Right ventricle myocardium inferior (tissue), 1 donor: ENCODE results near the gene KCNJ1. TPM values are rescaled to one million over a fixed set of nuclear protein-coding genes. Genes with fewer than 3 reads are reported as not detected.
A peak's percentile ranks its signal among the peaks of the same experiment; 100 is the strongest.

Experiments
- ATAC-seq: fragments of 200-7000 bp; cut with Tn5 transposase; one replicate; pipeline ENCODE4 v1.9.1; 2020; ENCODE audit warnings: mild to moderate bottlenecking, moderate library complexity
- DNase-seq: peaks from one replicate; pipeline ENCODE4 v3.0.0; 2021; ENCODE audit errors: missing footprints
- intact Hi-C: fragments of 100-400 bp; cut with DNase I; formaldehyde crosslinking; loops from one replicate; pipeline ENCODE4 v1.11.0; 2022
- total RNA-seq: library from RNA; stranded (reverse); fragmentation: NEBNext Ultra II Directional; extraction: Animal tissue kit (Norgen Biotek cat#: 25700); gene quantifications from one replicate; pipeline ENCODE4 v1.2.1, GENCODE V29; 2021
- donor health status: DM: no; HTN: yes; CAD: no; lungs with severe emphysema.

Gene KCNJ1
- total RNA-seq, 1 donor from 2014 or later = not detected

- DNase-seq (no peak), ATAC-seq (no peak)
- intact Hi-C loops = no loop called here
Measured at GRCh38 chr11:128810784-128811514, 56.1 kb downstream of the KCNJ1 start.

DNA sequence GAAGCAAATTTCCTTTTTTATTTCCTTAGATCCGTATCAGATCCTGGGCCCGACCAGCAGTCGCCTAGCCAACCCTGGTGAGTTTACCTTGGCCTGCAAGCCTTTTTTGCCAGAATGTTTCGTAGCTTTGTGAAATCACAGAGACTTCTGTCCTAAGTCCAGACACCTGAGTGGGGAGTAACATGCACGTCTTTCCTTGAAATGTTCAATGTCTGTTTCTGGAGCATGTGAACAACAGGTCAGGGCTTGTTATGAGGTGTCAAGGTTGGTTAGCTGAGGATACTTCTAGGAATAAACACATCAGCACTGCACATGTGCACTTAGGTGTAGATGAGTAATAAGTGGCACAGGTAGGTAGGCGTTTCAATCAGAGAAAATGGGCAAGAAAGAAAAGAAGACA lies 58.0 kb downstream of the KCNJ1 start:
- DNase-seq (no peak), ATAC-seq (no peak)
- intact Hi-C loops = no loop called here

DNA sequence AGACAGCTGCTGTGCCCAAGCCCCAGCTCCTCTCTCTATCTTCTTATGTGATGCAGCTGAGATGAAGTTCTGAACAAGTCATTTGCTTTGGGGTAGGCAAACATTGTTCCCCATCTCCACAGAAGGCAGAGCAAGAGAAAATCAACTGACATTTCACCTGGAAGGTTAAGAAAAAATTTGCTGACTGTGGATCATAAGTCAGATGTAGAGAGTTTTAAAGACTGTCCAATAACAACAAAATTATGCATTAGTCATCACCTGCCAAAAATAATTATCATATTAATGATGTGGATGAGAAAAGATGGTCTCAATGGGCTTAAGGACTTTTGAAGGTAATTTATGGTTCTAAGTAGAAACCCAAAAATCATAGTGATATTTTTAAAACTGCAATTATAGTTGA lies 59.2 kb downstream of the KCNJ1 start:
- DNase-seq (no peak), ATAC-seq (no peak)
- intact Hi-C loops = no loop called here

DNA sequence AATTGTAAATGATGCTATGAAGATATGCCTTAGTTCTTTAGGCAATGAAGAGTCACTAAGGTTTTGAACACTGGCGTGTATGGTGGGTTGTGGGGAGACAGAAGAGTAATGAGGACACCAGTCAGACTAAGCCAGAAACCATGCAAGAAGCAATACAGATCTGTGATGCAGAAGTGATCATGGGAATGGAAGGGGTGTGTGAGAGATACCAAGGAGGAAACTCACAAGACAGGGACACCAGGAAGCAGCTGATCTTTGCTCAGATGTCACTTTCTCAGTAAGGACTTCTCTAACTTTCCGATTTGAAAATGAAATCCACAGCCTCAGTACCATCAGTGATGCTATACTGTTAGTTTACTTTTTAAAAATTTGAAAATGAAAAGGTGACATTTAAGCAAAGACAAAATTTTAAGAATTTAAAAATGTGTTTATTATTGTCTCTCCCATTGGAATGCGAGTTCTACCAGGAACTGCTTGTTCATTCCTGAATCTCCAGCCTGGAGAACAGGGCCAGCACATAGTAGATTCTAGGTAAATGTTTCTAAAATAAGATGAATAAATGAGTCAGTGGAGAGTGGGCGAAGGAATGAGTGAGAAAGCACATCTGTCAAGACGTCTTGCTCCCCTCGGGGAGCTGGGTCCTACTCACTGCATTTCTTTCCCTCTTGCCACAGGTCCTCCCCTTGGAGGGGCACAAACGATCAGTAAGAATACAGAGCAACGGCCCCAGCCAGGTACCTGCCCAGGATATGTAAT lies 60.4 kb downstream of the KCNJ1 start:
- ATAC-seq (no peak), DNase-seq (no peak)
- intact Hi-C loops = no loop called here

- intact Hi-C loops = no loop called here
- ATAC-seq (no peak), DNase-seq (no peak)
Measured at GRCh38 chr11:128804481-128804880, 62.6 kb downstream of the KCNJ1 start.

- intact Hi-C loops = no loop called here
- ATAC-seq = no peak
- no peak for DNase-seq
Measured at GRCh38 chr11:128803449-128804245, 63.4 kb downstream of the KCNJ1 start.

DNA sequence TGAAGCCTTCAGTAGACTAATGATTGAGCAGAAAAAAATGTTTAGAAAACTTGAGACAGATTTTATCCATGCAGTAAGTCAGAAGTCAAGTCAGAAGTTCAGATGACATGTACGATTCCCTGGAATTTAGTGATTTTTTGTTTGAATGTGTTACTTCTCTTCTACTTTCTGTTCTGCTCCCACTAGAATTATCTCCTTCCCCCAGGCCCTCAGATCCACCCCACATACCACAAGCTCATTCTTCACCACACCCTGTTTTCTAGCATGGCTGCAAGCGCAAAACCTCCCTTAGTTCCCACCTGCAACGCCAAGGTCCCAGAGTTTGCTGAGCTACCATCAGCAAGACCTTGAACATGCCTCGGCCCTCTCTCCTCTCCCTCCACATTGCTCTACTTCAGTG lies 64.1 kb downstream of the KCNJ1 start:
- DNase-seq (no peak), ATAC-seq (no peak)
- intact Hi-C loops = no loop called here

- DNase-seq (no peak), ATAC-seq (peak; percentile 45)
- intact Hi-C loops = no loop called here
Measured at GRCh38 chr11:128802358-128802981, 64.6 kb downstream of the KCNJ1 start.

DNA sequence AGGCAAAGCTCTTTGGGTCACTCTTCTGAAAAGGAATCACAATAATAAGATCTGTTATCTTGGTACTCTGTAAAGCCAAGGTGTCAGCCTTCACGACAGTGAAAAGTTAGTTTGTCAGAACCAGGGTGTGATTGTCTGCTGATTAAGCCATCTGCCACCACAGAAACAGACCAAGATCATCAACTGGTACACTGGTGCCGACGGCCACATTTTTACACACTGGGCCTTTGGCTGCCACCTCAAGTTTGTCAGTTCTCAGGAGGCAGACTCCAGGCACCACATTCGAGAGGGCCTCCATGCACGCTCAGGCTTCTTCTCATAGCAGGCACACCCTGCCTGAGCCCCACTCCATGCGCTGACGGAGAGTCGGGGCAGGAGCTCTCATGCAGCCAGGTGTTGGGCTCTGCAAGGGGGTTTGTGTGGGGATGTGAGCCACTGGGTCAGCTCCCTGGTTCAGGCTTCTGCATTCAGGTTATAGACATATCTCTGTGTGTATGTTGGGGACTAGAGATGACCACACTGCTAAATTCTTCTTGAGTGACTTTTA lies 66.2 kb downstream of the KCNJ1 start:
- intact Hi-C loops = no loop called here
- DNase-seq = no peak
- no peak for ATAC-seq

DNA sequence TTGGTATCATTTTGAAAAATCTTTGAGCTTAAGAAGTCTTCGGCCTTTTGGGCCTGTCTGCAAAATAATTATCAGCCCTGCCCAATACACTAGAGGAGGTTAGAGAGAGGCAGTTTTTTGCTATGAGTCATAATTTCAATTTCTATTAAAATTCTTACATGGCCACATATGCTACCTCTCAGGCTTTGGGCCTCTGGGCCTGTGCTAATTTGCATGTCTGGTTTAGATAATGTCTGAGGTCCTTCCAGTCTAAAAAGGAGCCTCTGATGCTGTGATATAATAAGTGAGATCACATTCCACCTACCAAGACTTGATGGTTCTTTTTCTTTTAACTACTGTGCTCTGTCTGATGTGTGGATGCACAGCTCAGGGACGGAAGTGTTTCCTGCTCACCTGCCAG lies 70.8 kb downstream of the KCNJ1 start:
- intact Hi-C loops = no loop called here
- ATAC-seq (no peak), DNase-seq (no peak)

DNA sequence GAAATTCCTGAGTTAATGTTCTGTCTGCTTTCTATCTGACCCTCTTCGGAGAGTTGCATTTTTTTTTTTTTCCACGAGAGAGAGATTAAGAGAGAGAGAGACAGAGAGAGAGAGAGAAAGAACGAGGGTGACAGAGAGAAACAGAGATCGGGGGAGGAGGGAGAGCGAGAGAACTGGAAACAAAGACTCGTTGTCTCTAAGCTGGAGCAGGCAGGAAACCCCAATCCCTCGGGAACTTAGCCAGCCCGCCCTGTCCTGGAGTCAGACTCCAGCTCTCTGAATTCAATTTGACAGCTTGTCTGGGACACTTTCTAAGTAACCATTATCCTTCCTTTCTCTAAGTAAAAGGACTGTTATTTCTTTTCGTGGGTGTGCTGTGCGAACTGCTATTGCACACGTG lies 76.9 kb downstream of the KCNJ1 start:
- ATAC-seq = peak; percentile 96
- DNase-seq = peak; percentile 85

DNA sequence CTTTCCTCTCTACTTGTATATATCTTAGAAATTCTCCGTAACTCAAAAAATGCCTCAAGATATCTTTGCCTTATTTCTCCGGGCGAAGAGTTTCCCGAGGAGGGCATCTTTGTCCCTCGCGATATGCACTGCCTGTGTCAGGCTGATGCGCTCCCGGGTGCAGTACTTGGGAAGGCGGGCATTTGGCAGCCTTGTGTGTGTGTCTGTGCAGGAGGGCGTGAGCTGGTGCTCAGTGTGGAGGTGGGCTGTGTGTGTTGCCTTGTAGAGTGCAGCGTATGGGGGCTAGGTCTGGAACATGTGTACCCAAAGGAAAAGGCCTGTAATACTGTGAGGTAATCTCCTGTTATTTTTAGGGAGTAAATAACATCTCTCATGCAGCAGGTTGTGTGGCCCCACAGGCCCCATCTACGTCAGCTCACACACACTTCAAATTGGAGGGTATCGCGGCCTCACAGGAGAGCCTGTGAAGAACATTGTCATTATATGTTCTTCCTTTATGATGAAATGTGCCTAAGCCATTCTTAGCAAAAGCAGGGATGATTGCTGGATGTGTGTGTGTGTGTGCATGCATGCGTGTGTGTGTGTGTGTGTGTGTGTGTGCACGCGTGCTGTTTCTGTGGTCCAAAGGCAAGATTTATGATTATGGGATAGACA lies 77.5 kb downstream of the KCNJ1 start:
- ATAC-seq = peak; percentile 35
- intact Hi-C loops = no loop called here

More for the DNA sequence above, 76.9 kb downstream of the KCNJ1 start:
- intact Hi-C loops = no loop called here

More for the DNA sequence above, 77.5 kb downstream of the KCNJ1 start:
- DNase-seq = no peak

Other genes with a start within 250 kb of the KCNJ1 start
- 18.3 TPM for gene FLI1, start 173.2 kb downstream of the KCNJ1 start, total RNA-seq
- 7.5 TPM for gene KCNJ5, start 24.1 kb upstream of the KCNJ1 start, total RNA-seq
- gene TP53AIP1, start 75.6 kb upstream of the KCNJ1 start, total RNA-seq = not detected